Head of caudate nucleus (tissue), 42 donors: ENCODE measurements around the gene CHADL.

Source experiments
- DNase-seq, 42 donors: peaks; one replicate each; pipeline versions ENCODE4 v3.0.0 to v3.0.0-alpha.2; 2020 to 2021; ENCODE audit warnings: mixed read lengths in 7 of 42
- intact Hi-C: fragments of 100-400 bp; cut with DNase I; formaldehyde crosslinking; loops from one replicate; pipeline ENCODE4 v1.15.0; 2022

Gene CHADL

DNA sequence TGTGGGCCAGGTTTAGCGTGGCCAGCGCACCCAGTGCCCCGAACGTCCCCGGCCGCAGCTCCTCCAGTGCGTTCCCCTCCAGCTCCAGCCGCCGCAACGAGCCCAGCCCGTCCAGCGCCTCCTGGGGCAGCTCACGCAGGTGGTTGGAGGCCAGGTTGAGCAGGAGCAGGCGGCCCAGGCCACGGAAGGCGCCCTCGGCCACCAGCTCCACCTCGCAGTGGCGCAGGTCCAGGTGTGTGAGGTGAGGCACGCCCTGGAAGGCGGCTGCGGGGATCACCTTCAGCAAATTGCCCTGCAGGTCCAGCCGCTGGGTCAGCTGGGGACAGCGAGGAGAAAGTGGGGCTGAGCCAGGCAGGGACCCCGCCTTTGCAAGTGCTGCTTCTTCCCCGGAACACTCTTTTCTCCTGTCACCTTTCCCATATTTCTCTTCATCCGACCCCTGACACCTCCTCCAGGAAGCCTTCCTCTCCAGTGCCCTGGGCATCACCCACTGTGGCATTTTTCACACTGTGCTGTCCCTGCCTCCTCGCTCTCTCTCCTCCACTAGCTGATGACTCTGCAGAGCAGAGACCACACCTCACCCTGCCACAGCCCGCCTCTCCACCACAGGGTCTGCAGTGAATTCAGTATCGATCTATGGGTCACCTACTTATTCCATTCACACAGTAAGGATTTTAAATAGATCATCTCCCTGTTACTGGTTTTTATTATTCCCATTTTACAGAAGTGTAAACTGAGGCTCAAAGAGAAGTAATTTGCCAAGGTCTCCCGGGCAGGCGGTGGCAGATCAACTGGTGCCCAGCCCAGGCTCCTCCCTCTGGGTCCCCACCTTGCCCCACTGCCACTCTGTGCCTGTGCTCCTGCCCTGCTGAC lies 1.9 kb downstream of the CHADL start:
- no peak for DNase-seq
- intact Hi-C loops = loop anchor here (10.0 kb wide), 1 partner anchor 46 kb away; the partner anchor contains the start of gene RANGAP1

DNA sequence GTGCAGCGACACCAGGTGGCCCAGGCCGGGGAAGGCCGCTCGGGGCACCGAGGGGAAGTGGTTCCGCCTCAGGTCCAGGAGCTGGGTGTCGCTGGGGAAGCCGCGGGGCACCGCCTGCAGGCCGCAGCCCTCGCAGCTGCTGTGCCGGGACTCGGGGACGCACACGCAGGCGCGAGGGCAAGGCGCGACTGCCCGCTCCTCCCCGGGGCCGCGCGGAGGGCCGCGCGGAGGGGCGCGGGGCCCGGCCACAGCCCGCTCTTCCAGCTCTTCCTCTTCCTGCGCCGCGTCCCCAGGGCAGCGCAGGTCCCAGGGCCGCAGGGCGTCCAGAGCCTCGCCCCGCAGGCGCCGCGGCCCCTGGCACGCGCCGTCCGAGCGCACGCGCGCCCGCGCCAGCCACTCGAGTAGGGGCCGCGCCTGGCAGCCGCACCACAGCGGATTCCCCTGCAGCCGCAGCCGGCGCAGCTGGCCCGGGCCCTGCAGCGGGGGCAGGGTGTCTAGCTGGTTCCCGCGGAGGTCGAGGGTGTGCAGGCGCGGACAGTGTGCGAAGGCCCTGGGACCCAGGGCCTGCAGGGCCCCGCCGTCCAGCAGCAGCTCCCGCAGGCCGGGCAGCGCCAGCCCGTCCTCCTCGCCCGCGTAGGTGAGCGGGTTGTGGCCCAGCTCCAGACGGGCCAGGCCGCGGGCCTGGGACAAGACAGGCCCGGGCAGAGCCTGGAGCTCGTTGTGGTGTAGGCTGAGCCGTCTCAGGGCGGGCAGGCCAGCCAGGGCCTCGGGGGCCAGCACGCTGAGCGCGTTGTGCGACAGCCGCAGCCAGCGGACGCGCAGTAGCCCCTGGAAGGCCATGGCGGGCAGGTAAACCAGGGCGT lies 2.8 kb downstream of the CHADL start:
- intact Hi-C loops = loop anchor here (10.0 kb wide), 1 partner anchor 47 kb away; the partner anchor contains the start of gene RANGAP1
- peak in 41 of 42 donors; percentile 38 to 87 (median 71) for DNase-seq

DNA sequence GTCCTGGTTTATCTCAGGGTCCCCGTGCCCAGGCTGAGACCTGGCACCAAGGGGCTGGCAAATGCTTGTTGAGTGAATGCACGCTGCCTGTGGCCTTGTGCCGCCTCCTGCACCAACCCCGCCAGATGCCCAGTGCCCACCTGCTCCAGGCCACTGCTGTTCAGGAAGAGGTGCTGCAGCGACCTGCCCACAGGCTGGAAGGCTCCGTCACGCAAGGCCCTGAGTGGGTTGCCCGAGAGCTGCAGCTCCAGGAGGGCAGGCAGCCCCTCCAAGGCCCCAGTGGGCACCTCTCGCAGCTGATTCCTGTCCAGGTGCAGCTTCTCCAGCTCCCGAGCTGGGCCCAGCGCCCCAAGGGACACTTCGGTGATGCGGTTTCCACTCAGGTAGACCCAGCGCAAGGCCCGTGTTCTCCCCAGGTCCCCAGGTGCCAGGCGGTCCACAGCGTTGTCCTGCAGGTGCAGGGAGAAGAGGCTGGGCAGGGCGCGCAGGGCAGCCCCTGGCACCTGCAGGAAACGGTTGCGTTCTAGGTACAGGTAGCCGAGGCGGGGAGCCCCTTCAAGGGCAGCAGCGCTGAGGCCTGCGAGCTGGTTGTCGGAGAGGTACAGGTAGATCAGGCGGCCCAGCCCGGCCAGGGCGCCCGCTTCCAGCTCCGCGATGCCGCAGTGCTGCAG lies 3.6 kb downstream of the CHADL start:
- no peak for DNase-seq
- intact Hi-C loops = loop anchor here (10.0 kb wide), 1 partner anchor 48 kb away; the partner anchor contains the start of gene RANGAP1

- no peak for DNase-seq
- intact Hi-C loops = loop anchor here (10.0 kb wide), 1 partner anchor 50 kb away; the partner anchor contains the start of gene RANGAP1
Observed at GRCh38 chr22:41234815-41235695, 5.7 kb downstream of the CHADL start.

GRCh38 chr22:41231369-41231768 lies 9.4 kb downstream of the CHADL start:
- intact Hi-C loops = loop anchor here (10.0 kb wide), 1 partner anchor 53 kb away; the partner anchor contains the start of gene RANGAP1
- no peak for DNase-seq

- no peak for DNase-seq
- intact Hi-C loops = loop anchor here (10.0 kb wide), 1 partner anchor 54 kb away; the partner anchor contains the start of gene RANGAP1
Observed at GRCh38 chr22:41230401-41230785, 10.3 kb downstream of the CHADL start.

DNA sequence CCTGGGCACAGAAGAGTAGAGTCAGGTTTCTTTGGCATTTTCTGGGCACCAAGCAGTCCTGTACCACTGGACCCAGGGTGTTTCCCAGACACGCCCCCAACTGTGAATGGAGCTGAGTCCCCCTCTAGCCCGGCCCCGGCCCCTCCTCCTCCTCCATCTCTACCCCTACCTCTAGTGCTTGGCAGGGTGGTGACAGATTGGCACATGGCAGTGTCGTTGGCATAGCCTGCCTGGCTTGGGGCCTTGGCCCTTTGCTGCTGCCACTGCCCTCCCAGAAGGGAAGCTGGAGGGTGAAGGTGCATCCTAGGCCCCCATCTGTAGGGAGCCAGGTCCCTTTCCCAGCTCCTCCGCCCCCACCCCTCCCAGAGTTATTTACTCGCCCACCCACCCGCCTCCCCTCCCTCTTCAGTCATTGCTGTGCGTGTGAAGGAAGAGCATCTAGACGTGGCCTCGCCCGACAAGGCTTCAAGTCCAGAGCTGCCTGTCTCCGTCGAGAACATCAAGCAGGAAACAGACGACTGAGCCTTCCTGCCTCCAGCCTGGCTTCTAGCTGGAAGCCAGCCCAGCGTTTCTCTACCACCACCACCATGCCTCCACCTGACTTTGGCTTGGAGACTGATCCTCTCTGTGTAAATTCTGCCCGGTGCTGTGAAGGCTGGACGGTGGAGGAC lies 10.9 kb downstream of the CHADL start:
- DNase-seq = peak in 7 of 42 donors; percentile 30 to 64 (median 42)
- intact Hi-C loops = loop anchor here (10.0 kb wide), 1 partner anchor 55 kb away; the partner anchor contains the start of gene RANGAP1

GRCh38 chr22:41229215-41229614 lies 11.5 kb downstream of the CHADL start:
- intact Hi-C loops = no loop called here
- DNase-seq = no peak

DNA sequence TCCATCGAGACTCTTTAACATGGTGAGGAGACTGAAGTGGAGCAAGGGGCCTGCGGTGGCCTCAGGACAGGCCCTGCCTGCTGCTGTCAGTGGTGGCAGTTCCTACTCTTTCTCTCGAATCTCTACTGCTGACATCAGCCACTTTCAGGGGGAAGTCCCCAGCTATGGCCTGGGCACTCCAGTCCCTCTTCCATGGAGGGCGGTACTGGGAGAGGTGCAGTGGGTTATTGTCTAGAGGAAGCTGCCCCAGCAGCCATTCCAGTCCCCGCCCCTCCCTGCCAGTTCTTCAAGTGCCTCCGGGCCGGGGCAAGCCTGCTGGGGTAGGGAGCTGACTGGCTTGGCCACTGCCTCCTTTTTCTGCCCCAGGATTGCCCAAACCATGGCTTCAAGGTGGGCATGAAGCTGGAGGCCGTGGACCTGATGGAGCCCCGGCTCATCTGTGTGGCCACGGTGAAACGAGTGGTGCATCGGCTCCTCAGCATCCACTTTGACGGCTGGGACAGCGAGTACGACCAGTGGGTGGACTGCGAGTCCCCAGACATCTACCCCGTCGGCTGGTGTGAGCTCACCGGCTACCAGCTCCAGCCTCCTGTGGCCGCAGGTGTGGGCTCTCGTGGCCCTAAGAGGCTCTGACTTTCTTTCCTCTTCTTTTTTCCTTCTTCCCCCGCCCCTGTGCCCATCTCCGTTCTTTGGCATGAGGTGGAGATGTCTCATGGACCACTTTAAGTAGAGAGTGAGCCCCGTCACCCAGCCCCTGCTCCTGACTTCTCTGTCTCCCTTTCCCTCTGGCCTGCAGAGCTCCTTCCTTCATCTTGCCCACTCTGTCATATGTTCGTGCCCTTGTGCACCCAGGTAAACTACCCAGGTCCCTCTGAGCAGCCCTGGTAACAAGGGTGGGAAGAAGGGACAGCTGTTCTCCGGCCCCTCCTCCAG lies 13.7 kb downstream of the CHADL start:
- peak in 17 of 42 donors; percentile 21 to 58 (median 45) for DNase-seq
- intact Hi-C loops = no loop called here

DNA sequence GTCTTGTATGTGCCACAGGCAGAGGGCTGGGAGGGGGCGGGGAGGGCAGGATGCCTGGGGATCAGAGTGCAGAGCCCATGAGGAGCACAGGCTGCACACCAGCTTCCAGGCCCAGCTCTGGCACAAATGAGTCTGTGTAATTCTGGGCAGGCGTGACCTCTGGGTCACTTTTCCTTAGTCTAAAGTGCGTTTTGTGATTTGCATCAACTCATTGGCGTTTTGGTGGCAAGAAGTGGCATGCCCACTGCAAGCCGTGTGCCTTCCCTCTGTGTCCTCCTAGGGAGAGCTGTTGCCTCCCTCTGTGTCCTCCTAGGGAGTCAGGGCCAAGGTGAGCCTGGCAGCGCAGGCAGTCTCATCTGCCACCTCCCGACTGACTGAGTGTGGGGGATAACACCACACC lies 17.2 kb downstream of the CHADL start:
- DNase-seq = no peak
- intact Hi-C loops = no loop called here

GRCh38 chr22:41222846-41223507 lies 17.8 kb downstream of the CHADL start:
- intact Hi-C loops = no loop called here
- peak in 3 of 42 donors; percentile 24 to 54 (median 52) for DNase-seq

DNA sequence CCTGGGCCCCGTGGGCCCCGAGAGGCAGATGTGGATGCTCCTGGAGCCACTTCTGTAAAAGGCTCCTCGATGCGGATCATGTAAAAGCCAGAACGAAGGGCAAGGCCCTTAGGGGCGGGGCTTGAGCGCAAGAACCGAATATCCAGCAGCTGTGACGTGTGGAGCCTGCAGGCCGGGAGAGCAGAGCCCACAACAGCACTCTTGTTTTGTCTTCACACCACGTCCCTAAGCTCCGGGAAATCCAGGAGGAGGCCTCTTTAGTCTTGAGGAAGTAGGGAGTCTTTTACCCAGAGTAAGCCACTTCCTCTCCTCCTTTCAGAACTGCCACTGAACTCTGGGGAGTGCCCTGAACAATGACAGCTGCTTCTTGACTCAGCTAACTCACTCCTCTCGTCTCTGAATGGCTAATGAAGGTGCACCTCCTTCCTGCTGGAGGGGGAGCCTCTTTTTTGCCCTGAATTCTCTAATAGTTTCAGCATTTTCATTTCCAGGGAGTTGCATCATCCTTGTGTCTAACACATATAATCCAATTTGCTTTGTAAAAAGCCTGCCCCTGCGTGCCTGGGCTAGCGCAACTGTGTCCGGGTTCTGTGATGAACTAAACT lies 23.1 kb downstream of the CHADL start:
- intact Hi-C loops = no loop called here
- DNase-seq = peak in 41 of 42 donors; percentile 28 to 84 (median 68)

DNA sequence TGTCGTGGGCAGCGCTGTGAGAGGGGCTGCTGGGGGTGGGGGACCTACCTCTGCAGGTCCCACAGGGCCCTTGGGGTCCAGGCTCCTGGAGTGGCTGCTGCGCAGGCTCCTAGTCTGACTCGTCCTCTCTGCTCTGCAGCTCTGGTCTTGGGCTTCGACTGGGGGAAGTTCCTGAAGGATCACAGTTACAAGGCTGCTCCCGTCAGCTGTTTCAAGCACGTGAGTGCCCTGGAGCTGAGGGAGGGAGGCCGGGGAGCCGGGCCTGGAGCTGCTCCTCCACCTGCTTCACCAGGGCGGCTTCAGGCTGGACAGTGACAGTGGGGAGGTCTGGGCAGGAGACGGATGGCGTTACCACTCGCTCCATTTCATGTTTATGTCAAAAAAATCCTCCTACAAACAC lies 23.7 kb downstream of the CHADL start:
- intact Hi-C loops = no loop called here

DNA sequence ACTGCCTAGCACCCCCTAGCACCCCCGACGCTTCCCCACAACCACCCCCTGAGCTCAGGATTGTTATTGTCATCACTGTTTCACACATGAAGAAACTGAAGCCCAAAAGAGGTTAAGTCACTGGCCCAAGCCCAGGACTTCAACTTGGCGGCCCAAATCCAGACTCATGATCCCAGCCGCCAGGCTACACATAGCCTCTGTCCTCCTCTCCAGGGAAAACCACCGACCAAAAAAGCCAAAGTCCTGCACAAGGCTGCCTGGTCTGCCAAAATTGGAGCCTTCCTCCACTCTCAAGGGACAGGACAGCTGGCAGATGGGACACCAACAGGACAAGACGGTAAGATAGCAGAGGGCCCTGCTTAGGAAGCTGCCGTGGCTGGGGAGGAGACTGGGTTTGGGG lies 24.8 kb downstream of the CHADL start:
- DNase-seq = no peak
- intact Hi-C loops = no loop called here

More for the DNA sequence above, 23.7 kb downstream of the CHADL start:
- DNase-seq = peak in 3 of 42 donors; percentile 23 to 45 (median 35)

- intact Hi-C loops = no loop called here
- DNase-seq = no peak
Observed at GRCh38 chr22:41215409-41215808, 25.3 kb downstream of the CHADL start.
